GM19023 (cell line): ENCODE results near the gene BARX2.
A peak's percentile ranks its signal among the peaks of the same experiment; 100 is the strongest.

Experiments used
- ATAC-seq: cut with Tn5 transposase; IDR thresholded peaks from one replicate; pipeline ENCODE4 v1.9.1; 2021; ENCODE audit warnings: mild to moderate bottlenecking, moderate library complexity; ENCODE audit not compliant: unreplicated experiment

BARX2 gene

DNA sequence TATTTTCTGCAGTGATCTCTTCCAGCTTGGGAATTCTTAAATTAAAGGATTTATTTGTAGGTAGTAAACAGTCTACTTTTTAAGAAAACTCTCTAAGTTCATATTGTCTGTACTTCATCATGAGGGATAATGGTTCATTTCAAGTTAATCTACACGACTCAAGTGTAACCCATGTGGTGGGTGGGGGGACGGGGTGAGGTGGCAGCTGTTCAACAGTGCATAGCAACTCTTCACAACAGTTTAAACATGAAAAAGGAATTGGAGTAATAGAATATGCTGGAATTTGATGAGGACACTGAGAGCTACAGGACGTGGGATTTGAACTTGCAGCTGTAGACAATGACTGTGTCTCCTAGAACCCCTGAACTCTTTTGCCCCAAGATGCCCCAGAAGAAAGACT, 20.8 kb downstream of the BARX2 start:
- no peak for ATAC-seq

DNA sequence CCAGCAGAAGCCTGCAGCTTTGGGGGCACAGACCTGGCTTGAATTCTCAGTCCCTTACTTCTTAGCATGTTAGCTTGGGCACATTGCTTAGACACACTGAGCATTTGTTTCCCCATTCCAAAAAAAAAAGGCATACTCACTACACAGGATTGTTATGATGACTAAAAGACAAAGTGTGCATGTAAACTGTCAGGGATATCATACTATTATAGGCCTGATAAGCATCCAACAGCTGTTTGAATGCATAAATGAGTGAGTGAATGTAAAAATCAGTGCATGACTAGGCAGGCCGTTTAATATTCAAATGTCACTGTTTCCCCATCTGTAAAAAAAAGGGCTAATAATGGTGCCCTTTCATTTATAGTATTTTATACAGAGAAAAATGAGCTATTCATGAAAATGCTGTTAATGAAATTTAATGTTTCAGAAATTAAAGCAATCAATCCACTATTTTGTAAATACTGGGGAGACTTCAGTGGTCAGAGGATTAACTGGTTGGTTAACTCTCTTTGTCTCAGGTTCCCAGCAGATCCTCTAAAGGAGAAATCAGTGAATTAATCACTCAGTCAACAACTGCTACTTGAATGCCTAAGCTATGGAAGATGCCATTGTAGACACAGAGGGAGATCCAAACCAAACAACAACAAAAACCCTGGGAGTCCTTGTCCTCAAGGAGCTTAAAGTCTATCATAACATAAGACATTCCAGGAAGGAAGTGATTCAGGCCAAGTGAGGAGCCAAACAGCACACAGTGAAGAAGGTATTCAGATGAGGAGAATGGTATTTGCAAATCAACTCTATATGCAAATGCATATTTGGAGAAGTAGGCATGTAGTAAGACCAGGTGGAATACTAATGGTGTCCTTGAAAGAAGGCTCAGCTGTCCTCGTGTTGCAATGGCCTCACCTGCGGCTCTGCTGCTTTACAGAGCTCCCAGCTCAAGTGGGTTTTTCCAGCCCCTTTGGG, 26.8 kb downstream of the BARX2 start:
- ATAC-seq = no peak

DNA sequence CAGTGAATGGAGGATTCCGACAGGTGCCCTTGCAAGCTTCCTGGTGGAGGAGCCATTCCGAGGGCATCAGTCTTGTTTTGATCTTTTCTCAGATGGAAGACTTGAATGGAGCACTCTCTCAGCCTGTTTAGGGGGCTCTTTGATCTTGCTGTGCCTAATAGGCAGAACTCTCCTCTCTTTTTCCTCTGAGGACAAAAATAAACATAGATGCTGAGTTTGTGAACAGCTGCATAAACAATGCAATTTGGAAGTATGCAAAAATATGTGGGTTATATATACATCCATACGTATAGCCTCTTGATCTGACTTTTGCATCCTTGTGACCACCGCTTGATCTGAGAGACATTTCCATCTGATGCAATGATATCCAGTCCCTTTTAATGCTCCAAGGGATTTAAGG, 29.1 kb downstream of the BARX2 start:
- no peak for ATAC-seq

DNA sequence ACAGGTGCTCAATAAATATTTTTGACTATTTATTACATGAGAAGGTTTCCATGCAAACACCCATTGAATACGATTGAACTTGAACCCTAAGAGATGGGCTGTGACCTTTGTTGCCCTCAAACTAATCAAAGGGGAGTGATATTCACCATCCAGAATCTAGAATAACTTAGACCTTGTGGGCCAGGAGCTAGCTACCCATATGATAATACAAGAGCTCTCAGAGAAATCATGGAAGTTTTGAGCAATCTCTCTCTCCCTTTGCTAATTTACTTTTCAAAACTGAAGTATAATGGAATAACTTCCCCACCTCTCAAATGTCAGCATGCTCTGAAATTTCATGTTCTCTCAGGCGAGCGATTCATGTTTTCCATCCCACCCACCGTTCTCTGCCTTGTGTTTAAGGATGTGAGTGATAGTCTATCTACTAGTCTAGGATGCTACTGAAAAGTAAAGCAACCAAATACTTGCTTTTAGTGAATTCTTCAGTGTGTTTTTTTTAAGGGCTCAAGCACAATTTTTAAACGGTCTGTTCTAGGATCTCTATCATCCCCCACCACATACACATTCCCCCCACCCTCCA, 33.3 kb downstream of the BARX2 start:
- ATAC-seq = no peak

DNA sequence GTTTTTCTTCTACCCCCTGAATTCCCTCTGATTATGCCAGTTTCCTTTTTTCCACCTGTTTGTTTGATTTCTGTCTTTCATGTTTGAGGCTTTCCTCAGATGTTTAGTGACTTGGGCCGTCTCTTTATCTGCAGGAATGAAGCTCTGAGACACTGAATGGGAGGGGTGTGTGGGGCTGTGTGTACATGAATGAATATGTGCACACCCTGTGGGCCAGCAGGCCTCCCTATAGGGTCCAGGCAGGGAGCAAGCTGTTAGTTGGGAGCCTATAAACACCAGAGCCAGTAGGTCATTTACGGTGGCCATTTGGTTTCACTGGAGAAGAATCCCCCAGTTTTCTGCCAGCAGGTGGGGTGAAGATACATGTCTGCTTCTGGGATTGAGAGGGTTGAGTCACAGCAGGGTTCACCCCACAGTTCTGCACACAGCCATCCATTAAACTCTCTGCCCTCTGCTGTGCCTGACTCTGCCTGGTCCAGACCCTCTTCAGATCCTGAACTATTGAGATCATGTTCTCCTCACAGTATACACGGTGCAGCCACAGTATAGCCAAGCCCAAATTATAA, 34.8 kb downstream of the BARX2 start:
- no peak for ATAC-seq

DNA sequence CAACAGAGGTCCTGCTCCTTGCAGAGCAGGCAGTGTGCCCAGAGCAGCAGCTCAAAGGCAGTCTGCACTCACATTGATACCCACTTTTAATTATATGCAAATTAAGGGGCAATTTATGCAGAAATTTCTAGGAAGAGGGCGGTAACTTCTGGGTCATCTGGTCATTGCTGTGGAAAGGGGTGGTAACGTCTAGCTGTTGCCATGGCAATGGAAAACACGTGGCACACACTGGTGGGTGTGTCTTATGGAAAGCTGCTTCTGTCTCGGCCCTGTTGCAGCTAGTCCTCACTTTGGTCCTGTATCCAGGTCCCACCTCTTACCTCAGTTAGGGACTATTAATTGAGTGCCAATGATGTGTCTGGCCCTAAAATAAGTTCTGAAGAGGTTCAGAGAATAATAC, 36.8 kb downstream of the BARX2 start:
- no peak for ATAC-seq

DNA sequence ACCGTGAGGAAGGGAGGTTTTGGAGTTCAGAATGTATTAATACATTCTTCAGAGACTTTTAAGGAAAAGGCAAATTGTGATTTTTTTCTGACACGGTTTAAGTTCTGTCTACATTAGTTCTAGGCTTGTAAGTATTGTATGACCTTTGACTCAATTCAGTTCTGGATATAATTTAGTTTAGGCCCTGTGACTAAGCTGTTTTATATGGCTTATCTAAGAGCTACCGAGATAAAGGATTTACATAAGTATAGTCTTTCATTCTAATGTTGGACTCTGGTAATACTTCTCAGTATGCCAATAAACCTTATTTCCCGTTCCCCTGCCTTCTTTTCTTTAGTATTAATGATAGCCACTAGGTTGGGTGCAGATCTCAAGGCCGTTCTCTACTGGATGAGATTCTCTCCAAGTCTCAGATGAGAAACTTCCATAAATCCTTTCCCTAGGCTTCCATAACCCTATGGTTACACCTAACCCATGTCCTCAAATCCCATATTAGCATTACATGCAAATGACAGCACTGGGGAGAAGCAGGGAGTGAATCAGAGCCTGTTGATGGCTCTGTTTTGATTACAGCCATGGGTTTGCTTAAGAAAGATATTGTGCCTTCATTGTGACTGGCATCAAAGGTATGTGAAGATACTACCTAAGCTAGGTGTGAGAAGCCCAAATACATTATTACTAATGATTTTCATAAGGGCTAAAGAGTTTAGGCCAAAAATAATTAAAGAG, 38.7 kb downstream of the BARX2 start:
- no peak for ATAC-seq

DNA sequence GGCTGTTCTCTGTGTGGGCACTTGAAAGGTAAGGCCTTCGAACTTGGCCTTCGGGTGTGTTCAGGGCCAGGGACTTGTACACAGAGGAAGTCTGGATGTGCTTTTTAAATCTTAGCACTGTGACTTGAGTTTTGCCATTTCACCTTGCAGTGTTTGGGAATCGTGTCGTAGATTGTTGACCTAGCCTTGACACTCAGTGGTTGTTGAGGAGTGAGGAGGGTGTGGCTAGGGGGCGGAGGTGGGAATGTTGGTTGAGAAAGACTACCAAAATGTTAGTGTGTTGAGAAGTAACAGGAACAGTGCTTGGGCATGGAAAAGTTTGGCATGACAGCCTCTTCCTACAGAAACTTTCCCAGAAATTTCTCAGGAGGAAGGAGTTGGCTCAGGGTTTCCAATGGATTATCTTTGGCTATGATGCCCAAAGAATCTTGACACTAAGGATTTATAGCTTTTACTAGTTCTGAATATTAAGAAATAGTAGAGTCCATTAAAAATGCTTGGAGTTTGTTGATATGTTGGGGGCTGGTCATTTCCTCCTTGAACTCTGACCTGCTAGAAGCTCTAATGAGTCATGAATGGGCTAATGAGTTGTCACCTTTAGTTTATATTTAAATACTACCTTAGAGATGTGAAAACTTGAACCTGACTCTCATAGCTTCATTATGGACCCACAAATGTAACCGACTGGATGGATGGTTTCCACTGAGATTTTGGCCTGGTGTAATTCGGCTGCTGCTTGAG, 40.6 kb downstream of the BARX2 start:
- ATAC-seq = no peak

DNA sequence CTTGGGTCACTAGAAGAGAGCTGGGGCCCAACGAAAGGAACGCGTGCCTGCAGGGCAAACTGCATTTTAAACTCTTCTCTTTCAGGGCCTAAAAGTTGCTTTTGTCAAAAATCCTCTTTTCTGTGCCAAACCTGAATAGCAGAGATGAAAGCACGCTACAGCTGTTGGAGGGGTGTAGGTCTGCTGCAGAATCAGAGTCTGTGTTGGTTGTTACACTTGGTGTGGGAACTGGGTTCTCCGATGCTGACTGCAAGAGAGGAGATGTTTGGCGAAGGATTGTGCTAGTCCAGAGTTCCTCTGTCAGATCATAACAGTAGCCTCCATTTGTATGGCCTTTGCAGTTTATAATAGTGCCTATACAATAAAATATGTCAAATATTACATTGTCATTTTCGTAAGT, 41.8 kb downstream of the BARX2 start:
- no peak for ATAC-seq

DNA sequence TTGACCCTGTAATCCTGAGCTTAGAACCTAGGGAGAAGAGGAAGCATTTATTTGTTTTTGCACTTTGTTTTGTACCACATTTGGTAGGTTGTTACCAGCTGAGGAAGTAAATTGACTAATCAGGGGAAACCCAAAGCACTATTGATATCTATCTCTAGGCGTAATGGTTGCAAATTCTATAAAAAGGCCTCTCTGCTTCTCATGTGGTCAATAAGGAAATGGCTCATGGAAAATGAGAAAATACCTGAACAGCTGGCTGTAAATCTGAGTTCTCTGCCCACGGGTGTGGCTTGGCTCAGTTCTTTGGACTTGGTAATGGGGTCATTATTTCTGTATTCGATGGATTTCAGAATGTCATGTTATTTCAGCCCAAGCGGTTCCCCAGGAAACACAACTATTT, 42.4 kb downstream of the BARX2 start:
- peak; percentile 81 for ATAC-seq

DNA sequence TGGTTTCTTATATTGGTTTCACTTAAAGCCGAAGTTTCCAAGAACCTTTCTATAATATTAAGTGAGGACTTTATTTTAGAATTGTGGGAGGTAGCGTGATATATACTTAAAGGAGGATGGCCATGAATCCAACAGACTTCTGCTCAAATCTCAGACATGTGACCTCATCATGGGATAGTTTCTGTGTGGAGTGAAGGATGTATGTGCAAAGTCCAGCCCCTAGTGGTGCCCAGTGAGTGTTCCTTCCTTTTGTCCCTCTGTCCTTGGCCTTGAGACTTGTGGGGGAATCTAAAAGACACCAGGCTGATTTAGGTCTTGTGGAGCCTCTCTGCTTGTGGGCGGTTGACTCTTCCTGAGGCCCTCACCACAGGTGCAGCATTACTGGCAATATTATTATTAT, 43.7 kb downstream of the BARX2 start:
- ATAC-seq = no peak

DNA sequence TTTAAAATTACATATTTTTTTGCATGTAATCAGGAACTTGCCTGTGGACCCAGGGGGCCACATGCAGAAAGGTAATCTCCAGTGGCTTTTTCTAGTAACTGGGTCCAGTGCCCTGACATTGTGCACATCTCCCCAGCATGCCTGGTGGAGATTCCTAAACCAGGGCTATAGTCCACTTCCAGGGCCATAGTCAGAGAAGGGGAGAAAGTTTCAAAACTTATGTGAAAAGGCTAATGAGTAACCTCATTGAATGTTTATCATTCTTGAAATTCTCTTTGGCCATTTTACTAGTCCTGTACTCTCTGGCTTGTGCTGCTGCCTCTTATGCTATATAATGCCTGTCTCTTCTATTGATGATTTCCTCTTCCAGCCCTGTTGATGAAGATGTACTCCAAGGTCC, 47.8 kb downstream of the BARX2 start:
- no peak for ATAC-seq

DNA sequence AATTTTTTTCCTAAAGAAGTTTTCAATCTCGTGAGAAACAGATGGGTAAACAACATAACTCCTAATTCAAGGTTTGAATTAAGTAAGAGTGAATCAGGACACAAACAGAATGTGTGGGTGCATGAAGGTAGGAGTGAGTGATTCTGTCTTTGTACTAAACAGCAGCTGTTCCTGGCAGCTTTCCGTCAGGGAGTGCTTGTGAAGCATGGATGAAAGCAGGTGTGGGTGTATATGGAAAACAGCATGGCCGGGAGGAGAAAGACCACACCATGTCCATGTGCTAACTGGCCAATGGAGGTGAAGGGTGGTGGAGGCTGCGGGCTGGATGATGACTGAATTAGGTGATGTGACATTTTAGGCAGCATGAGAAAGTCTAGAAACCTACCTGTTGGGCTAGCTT, 49.6 kb downstream of the BARX2 start:
- no peak for ATAC-seq

DNA sequence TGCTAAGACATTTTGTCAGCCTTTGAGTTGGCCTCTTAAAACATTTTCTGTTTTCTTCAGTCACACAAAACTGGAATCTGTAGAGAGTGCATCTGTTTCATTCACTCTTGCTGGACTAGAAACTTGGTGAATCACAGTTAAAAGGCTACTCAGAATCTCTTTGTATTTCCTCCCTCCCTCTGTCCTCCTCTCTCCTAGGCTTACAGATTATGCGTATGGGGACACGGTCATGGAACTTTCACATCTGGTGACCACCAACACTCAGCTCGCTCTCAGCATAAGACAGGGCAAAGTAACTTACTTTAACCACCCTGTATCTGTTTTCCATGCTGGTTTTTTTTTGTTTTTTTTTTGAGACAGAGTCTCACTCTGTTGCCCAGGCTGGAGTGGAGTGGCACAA, 50.4 kb downstream of the BARX2 start:
- no peak for ATAC-seq

DNA sequence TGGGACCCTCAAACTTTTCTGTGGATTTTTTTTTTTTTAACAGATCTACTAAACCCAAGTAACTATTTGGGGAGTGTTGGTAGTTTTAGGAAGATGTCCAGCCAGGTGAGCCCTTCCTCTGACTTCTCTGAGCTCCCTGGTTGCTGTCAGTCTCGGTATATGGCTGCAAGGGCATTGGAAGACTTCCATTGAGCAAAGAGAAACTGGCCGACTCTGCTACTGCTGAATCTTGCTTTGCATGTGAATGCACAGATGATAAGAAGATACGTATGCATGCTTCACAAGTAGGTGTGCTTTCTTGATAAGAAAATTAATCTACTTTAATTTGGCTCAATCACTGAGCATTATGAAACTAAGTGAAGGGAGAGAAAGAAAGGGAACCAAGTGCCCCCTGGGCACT, 51.1 kb downstream of the BARX2 start:
- no peak for ATAC-seq

DNA sequence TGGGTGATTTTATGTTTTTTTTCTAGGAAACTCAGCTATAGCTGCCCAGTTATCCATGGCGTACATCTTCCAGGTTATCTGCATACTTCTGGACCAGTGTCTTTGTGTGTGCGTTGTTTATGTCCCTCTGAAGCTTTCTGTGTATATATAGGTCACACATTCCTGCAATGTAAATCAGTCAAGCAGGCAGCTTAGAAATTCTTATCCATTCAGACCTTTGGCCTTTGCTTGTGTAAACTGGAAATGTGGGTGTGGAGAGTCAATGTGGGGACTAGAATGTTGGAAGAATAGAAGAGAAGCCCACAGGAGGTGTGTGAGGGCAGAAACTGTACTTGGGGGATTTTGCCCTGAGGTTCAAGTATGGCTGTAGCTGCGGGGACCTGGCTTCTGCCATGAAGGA, 51.7 kb downstream of the BARX2 start:
- ATAC-seq = no peak

DNA sequence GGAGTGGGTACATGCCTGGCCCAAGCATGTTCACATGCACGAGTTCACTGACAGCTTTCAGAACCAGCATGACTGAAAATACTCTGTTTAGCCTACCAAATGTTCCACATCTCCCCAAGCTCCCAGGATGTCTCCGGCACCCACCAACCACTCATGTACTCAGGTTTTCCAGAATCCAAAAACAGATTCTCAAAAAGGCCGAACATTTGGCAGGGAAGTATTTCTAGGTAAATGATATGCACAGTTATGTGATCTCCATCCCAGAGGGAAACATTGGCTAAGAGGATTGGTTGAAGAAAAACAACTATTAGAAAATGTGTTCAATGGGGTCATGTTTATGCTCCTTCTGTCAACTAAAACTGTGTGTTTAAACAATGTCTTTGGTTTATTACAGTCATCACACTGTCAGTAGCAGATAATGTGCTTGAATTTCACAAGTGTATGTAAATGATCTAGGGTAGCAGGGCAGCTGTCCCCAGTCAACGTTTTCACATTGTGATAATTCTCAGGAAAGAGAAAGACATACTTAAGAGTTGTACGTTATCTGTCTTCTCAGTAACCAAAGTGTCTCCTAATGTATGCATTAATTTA, 52.3 kb downstream of the BARX2 start:
- ATAC-seq = no peak

DNA sequence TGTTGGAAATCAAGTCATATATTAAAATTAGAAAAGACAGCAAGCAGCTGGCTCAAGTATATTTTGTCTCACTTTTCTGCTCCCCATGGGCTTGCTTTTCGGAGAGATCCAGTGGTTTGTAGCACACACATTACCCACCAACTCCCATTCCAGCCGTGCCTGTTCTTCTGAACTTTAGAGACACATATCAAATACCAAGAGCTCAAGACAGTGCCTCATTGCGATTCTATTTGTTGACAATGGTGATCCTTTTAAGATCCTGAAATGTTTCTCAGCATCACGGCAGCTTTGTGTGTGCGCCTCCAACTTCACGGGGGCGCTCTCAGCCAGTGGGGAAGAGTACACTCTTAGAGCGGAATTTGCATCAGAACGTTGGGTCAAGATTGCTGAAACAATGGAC, 52.9 kb downstream of the BARX2 start:
- no peak for ATAC-seq

DNA sequence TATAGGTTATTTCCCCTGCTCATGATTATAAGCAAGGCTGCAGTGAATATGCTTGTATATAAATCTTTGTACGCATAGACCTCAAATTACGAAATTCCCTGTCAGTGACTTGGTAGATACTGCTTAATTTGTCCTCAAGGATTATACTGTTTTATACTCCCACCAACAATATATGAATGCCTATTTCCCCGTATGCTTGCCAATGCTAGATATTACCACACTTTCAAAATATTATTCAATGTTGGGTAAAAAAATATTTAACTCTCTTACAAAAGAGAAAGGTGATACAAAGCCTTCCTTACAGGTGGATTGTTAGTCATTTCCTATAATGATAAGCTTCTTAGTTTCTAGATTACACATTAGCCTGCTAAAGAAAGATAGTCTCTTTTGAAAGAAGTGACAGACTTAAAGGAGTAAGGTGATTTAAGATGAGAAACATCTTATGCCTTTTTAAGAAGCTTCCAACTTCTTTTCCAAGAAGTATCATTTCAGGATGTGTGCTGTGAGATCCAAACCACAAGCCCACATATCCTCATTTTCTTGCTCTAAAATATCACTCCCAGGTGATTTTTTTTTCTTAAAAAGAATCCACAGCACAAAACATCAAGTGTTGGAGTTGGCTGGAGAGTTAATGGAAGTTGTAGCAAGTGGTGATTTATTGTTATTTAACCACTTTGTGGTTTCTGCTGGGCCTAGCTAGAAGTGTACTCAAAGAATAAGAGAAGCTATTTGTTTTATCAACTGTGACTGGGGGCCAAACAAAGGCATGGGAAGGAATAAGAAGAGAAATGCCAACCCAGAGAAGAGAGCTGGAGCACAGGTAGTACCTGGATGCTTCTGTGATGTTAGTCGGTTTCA, 59.2 kb downstream of the BARX2 start:
- no peak for ATAC-seq
